ENCODE measurements around the gene KLHL10. TPM values are rescaled to one million over a fixed set of nuclear protein-coding genes. Genes with fewer than 3 reads are reported as not detected.

KLHL10 gene
- total RNA-seq, 4 donors from 2014 or later = not detected

DNA sequence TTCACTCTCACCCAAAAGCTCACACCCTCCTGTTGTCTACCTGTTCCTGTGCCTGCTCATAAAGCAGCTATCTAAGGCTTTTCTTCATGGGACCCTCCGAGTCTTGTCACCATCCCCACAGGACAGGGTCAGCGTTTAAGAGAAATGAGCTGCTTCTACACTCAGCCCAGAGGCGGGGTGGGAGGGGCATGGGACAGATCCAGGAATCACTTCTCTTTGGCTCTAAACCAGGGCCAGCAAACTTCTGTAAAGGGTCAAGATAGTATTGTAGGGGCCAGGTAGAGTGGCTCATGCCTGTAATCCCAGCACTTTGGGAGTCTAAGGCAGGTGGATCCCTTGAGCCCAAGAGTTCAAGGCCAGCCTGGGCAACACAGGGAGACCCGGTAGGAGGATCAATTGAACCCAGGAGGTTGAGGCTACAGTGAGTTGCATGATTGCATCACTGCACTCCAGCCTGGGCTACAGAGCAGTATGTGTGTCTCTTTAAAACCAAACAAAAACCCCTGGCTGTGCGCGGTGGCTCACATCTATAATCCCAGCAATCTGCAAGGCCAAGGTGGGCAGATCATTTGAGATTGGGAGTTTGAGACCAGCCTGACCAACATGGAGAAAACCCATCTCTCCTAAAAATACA is 50.8 kb downstream of the KLHL10 start:
- no peaks in the 10 kb centered on the region for H3K4me1 ChIP-seq
- no peak overlapping the region for H3K4me3 ChIP-seq
- no peak for DNase-seq (ENCODE audit: low spot score in 2 of 2)
- no peaks in the 10 kb centered on the region for H3K9me3 ChIP-seq
- H3K27me3 ChIP-seq = no peaks in the 10 kb centered on the region
- H3K36me3 ChIP-seq = peaks cover 4 to 97% (median 53%) of the 10 kb centered on the region in 3 donors
- WGBS, 2 donors = 77 to 90% methylated on average over 6 of the region's 6 CpGs
- H3K27ac ChIP-seq = no peak overlapping the region
- no peak for TF ChIP-seq POLR2A (IDR thresholded peaks at IDR 0.05)
- TF ChIP-seq, protein P1, sequence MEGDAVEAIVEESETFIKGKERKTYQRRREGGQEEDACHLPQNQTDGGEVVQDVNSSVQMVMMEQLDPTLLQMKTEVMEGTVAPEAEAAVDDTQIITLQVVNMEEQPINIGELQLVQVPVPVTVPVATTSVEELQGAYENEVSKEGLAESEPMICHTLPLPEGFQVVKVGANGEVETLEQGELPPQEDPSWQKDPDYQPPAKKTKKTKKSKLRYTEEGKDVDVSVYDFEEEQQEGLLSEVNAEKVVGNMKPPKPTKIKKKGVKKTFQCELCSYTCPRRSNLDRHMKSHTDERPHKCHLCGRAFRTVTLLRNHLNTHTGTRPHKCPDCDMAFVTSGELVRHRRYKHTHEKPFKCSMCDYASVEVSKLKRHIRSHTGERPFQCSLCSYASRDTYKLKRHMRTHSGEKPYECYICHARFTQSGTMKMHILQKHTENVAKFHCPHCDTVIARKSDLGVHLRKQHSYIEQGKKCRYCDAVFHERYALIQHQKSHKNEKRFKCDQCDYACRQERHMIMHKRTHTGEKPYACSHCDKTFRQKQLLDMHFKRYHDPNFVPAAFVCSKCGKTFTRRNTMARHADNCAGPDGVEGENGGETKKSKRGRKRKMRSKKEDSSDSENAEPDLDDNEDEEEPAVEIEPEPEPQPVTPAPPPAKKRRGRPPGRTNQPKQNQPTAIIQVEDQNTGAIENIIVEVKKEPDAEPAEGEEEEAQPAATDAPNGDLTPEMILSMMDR (IDR thresholded peaks at IDR 0.05) = no peak
- no peak for TF ChIP-seq EP300 (IDR thresholded peaks at IDR 0.05)

DNA sequence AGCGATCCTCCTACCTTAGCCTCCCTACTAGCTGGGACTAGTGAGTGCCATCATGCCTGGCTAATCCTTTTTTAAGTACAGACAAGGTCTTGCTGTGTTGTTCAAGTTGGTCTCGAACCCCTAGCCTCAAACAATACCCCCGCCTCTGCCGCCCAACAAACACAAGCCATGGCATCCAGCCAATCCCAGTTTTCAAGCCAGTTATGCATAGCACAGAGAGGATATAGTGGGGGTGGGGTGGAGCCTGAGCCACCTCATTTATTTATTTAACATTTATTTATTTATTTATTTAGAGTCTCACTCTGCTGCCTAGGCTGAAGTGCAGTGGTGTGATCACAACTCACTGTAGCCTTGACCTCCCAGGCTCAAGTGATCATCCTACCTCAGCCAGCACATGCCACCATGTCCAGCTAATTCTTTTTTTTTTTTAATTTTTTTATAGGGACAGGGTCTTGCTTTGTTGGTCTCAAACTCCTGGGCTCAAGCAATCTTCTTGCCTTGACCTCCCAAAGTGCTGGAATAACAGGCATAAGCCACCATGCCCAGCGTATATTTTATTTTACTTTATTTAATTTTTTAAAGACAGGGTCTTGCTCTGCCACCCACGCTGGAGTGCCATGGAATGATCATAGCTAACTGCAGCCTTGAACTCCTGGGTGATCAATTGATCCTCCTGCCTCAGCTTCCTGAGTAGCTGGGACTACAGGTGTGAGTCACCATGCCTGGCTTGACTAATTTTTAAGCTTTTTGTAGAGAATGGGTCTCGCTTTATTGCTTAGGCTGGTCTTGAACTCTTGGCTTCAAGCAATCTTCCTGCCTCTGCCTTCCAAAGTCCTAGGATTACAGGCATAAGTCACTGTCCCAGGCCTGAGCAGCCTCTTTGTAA is 53.8 kb downstream of the KLHL10 start:
- Histone ChIP-seq H3K9me3 (no peaks in the 10 kb centered on the region), H3K4me3 (no peak overlapping the region), H3K27me3 (no peaks in the 10 kb centered on the region), H3K4me1 (peaks cover 0 to 23% (median 13%) of the 10 kb centered on the region in 4 donors), H3K36me3 (peaks cover 4 to 78% (median 41%) of the 10 kb centered on the region in 3 donors), H3K27ac (no peak overlapping the region)
- no peak for TF ChIP-seq EP300 (IDR thresholded peaks at IDR 0.05)
- TF ChIP-seq POLR2A (IDR thresholded peaks at IDR 0.05) = no peak
- TF ChIP-seq, protein P1 (IDR thresholded peaks at IDR 0.05) = no peak
- 83 to 87% methylated on average over 7 of the region's 7 CpGs for whole genome bisulfite sequencing, 2 donors
- no peak for DNase-seq (ENCODE audit: low spot score in 2 of 2)

DNA sequence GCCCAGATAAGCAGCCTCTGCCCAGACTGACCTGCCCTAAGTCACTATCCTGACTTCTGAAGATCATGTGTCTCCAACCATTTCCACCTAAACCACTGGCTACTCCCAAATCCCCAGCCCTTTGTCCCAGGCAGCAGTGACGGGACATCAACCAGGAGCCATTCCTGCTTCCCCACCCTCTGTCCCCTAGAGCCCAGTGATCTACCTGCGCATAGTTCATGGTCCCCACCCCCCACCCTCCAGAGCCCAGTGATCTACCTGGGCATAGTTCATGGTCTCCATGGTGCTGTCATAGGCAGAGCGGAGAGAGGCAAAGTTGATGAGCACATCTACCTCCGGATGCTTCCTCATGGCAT is 54.4 kb downstream of the KLHL10 start:
- no peak overlapping the region for H3K4me3 ChIP-seq
- no peak for DNase-seq (ENCODE audit: low spot score in 2 of 2)
- no peaks in the 10 kb centered on the region for H3K27me3 ChIP-seq
- H3K27ac ChIP-seq = no peak overlapping the region
- peaks cover 4 to 78% (median 35%) of the 10 kb centered on the region in 3 donors for H3K36me3 ChIP-seq
- H3K4me1 ChIP-seq = peaks cover 0 to 28% (median 13%) of the 10 kb centered on the region in 4 donors
- no peak for TF ChIP-seq EP300 (IDR thresholded peaks at IDR 0.05)
- TF ChIP-seq POLR2A (IDR thresholded peaks at IDR 0.05) = no peak
- TF ChIP-seq, protein P1 (IDR thresholded peaks at IDR 0.05) = no peak
- no peaks in the 10 kb centered on the region for H3K9me3 ChIP-seq
- WGBS, 2 donors = 96 to 100% methylated on average over 4 of the region's 4 CpGs

DNA sequence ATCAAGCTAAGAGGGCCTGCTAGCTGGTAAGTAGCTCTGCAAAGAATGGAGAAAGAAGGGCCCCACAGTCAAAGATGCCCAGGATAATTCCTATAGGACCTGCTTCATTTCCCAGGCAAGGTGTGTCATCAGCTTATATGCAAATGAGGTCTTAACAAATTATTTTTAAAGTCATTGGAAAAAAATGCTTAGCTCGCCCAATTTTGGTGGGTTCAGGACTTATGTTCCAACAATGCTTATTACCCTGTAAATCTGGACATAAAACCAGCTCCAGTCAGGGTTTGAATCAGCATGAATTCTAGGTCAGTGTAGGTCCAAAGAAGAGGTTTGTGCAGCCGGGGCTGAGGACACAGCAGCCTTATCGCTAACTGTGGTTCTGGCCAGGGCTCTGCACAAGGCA is 55.8 kb downstream of the KLHL10 start:
- H3K4me1 ChIP-seq = peaks cover 0 to 28% (median 13%) of the 10 kb centered on the region in 4 donors
- H3K36me3 ChIP-seq = peaks cover 4 to 78% (median 30%) of the 10 kb centered on the region in 3 donors
- H3K9me3 ChIP-seq = no peaks in the 10 kb centered on the region
- TF ChIP-seq EP300 (IDR thresholded peaks at IDR 0.05) = no peak
- TF ChIP-seq, protein P1 (IDR thresholded peaks at IDR 0.05) = no peak
- TF ChIP-seq POLR2A (IDR thresholded peaks at IDR 0.05) = no peak
- WGBS, 2 donors = 82 to 90% methylated on average over 3 of the region's 3 CpGs
- H3K27ac ChIP-seq = no peak overlapping the region
- no peaks in the 10 kb centered on the region for H3K27me3 ChIP-seq
- no peak for DNase-seq (ENCODE audit: low spot score in 2 of 2)
- no peak overlapping the region for H3K4me3 ChIP-seq

Data from tibial nerve (tissue), 4 donors.